OCI-LY3 (cell line): ENCODE data around the gene ADD3.

Experiments used
- CTCF ChIP-seq: fragments of 200-600, 300-600 bp; sonication (generic); IDR thresholded peaks from 2 replicates; pipeline ENCODE4 v1.5.1; 2014; ENCODE audit warnings: antibody characterized with exemption, low read length, low read depth
- EZH2phosphoT487 ChIP-seq: fragments of 200-600 bp; shearing (Covaris generic); IDR thresholded peaks from 2 replicates; pipeline ENCODE4 v1.6.1; 2018; ENCODE audit warnings: antibody characterized with exemption, mixed run types, low read depth

- TF ChIP-seq CTCF, result no peak
- TF ChIP-seq EZH2phosphoT487, result no peak
Observed at GRCh38 chr10:110044681-110045080, 36.9 kb downstream of the ADD3 start.
